ENCODE results near the gene LRRC42. TPM values are rescaled to one million over a fixed set of nuclear protein-coding genes. Genes with fewer than 3 reads are reported as not detected.

The LRRC42 gene, protein sequence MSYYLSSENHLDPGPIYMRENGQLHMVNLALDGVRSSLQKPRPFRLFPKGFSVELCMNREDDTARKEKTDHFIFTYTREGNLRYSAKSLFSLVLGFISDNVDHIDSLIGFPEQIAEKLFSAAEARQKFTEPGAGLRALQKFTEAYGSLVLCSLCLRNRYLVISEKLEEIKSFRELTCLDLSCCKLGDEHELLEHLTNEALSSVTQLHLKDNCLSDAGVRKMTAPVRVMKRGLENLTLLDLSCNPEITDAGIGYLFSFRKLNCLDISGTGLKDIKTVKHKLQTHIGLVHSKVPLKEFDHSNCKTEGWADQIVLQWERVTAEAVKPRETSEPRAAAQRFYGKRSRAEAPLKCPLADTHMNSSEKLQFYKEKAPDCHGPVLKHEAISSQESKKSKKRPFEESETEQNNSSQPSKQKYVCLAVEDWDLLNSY
- total RNA-seq: 10 to 100 TPM; 11.2 to 20.0 (median 17.7) TPM

DNA sequence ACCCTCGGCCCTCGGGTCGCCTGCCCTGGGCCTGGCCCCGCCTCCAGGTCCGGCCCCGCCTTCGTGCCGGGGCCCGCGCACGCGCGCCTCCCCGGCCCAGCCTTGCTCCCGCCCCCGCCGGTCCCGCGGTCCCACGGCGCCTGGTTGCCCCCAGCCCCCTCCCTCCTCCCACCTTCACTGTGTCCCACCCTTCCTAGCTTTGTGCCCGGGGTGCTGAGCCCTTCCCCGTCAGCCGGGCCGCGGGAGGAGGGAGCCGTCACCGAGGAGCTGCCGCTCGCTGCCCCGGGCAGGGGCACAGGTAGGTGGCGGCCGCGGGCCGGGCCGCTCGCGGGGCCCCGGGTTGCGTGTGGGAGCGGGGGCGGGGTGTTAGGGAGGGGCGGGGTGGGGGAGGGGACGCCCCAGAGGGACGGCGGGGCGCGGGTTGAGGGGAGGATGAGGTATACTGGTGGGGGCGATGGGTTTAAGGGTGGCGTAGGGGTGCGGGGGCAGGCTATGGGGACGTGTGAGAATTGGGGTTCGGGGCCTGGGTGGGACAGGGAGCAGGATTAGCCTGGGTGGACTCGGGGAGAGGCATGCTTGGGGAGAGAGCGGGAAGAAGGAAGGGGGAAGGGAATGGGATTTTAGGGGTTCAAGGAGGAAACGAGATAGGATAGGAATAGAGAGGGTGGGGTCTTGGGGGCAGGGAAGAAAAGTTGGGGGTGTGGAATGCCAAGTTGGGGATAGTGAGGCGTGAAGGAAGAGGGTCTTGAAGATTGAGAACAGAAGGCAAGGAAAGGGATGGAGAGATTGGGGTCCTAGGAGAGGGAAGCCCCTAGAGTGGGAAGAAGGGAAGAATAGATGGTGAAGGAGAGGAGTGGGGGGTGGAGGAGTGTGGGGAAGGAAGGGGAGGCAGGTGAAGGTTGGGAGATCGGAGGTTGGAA, at the start of gene LRRC42:
TSS of gene LRRC42 (plus strand) at position 99 of the 920 bp plus-strand sequence. CDS start 5,650 bp downstream, outside the sequence.
- Histone ChIP-seq H3K27me3 (no peaks in the 10 kb centered on the region), H3K9me3 (no peaks in the 10 kb centered on the region), H3K27ac (peak within 1 kb of the TSS; percentile 83 to 93), H3K4me3 (peak within 1 kb of the TSS; percentile 65 to 78 (median 68)), H3K36me3 (no peaks in the 10 kb centered on the region), H3K4me1 (no peaks in the 10 kb centered on the region)
- peak in 1 of 2 donors; percentile 58 for DNase-seq (ENCODE audit: low spot score in 2 of 2)
- intact Hi-C loops (cut with DNase I; ENCODE audit: low total_unique reads): loop anchor here (2.0 kb wide), 1 partner anchor 58 kb away; the partner anchor contains the start of gene YIPF1
- TF ChIP-seq POLR2A (IDR thresholded peaks at IDR 0.05): no peak
- TF ChIP-seq POLR2AphosphoS5 (IDR thresholded peaks at IDR 0.05): no peak
- TF ChIP-seq, protein P1, sequence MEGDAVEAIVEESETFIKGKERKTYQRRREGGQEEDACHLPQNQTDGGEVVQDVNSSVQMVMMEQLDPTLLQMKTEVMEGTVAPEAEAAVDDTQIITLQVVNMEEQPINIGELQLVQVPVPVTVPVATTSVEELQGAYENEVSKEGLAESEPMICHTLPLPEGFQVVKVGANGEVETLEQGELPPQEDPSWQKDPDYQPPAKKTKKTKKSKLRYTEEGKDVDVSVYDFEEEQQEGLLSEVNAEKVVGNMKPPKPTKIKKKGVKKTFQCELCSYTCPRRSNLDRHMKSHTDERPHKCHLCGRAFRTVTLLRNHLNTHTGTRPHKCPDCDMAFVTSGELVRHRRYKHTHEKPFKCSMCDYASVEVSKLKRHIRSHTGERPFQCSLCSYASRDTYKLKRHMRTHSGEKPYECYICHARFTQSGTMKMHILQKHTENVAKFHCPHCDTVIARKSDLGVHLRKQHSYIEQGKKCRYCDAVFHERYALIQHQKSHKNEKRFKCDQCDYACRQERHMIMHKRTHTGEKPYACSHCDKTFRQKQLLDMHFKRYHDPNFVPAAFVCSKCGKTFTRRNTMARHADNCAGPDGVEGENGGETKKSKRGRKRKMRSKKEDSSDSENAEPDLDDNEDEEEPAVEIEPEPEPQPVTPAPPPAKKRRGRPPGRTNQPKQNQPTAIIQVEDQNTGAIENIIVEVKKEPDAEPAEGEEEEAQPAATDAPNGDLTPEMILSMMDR (IDR thresholded peaks at IDR 0.05): no peak

DNA sequence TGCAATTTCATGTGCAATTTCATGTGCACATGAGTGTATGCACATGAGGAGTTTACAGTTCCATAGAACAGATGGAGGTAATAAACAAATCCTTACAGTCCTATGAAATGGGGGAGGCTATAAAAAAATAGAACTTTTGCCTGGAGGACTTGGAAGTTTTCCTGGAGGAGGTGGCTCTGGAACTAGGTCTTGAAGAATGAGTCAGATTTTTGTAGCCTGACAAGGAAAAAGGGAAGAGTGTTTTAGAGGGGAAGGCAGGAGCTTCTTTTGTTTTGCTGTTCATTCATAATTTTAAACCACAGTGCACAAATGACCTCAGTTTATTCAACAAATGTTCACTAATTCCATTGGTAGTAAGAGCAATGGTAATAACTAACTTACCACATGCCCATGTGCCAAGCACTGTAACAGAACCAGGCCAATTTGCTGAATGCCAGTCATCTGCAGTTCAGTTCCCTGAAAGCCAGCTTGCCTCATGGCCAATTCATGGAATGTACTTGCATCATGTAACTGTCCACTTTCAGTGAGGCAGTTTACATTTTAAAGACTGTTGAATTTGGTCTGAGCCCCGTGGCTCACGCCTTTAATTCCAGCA, 49.4 kb upstream of the LRRC42 start:
- Histone ChIP-seq H3K27me3 (no peaks in the 10 kb centered on the region), H3K4me3 (no peak overlapping the region), H3K27ac (peak overlapping the region; percentile 33 to 44), H3K9me3 (no peaks in the 10 kb centered on the region), H3K36me3 (no peaks in the 10 kb centered on the region), H3K4me1 (peaks cover 0 to 6% of the 10 kb centered on the region in 2 donors)
- no peak for DNase-seq (ENCODE audit: low spot score in 2 of 2)
- intact Hi-C loops (cut with DNase I; ENCODE audit: low total_unique reads): no loop called here
- TF ChIP-seq POLR2AphosphoS5 (IDR thresholded peaks at IDR 0.05) (no peak), POLR2A (IDR thresholded peaks at IDR 0.05) (no peak)
- TF ChIP-seq, protein P1 (IDR thresholded peaks at IDR 0.05): no peak

DNA sequence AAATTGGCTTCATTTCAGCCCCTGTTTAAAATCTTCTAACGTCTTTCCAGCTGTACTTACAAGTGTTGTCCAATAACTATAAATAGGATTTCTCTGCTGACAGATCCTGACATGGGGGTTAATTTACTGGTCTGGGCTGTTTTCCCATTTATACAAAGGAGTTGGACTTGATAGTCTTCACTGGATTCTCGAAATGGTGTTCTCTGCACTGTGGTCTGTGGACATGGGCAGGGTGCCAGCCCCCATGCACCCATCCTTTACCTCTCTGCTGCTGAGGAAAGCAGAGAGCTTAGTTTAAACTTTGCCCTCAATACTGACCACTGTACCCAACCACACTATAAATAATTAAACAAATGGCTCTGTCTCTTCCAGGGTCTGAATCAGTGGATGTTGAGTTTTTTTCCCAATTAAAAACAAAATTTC, 46.9 kb upstream of the LRRC42 start:
- no peak for DNase-seq (ENCODE audit: low spot score in 2 of 2)
- no peaks in the 10 kb centered on the region for H3K9me3 ChIP-seq
- H3K27ac ChIP-seq: no peak overlapping the region
- no peaks in the 10 kb centered on the region for H3K27me3 ChIP-seq
- peaks cover 0 to 6% of the 10 kb centered on the region in 2 donors for H3K4me1 ChIP-seq
- H3K36me3 ChIP-seq: no peaks in the 10 kb centered on the region
- H3K4me3 ChIP-seq: no peak overlapping the region
- intact Hi-C loops (cut with DNase I; ENCODE audit: low total_unique reads): no loop called here
- no peak for TF ChIP-seq POLR2A (IDR thresholded peaks at IDR 0.05)
- TF ChIP-seq POLR2AphosphoS5 (IDR thresholded peaks at IDR 0.05): no peak

DNA sequence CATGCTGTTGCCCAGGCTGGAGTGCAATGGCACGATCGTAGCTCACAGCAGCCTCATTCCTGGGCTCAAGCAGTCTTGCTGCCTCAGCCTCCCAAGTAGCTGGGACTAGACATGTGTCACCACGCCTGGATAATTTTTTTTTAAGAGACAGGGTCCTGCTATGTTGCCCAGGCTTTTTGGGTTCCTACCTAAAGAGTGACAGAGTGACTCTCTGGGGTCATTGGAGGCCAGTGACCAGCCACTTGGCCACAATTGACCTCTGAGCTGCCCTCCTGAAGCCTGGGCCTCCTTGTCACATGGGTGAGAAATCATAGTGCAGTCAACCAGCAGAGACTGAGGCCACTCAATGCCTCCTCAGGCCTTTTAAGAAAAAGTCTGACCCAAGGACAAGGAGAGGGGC, 46.4 kb upstream of the LRRC42 start:
- intact Hi-C loops (cut with DNase I; ENCODE audit: low total_unique reads): no loop called here
- TF ChIP-seq POLR2A (IDR thresholded peaks at IDR 0.05) (no peak), POLR2AphosphoS5 (IDR thresholded peaks at IDR 0.05) (no peak)
- TF ChIP-seq, protein P1 (IDR thresholded peaks at IDR 0.05): no peak
- Histone ChIP-seq H3K4me3 (no peak overlapping the region), H3K9me3 (no peaks in the 10 kb centered on the region), H3K4me1 (peaks cover 0 to 6% of the 10 kb centered on the region in 2 donors), H3K36me3 (no peaks in the 10 kb centered on the region), H3K27me3 (no peaks in the 10 kb centered on the region), H3K27ac (no peak overlapping the region)
- no peak for DNase-seq (ENCODE audit: low spot score in 2 of 2)

Data from breast epithelium (tissue), 4 donors.